Mucosa of descending colon (tissue), 3 donors: ENCODE results near the gene SDHA. TPM values are rescaled to one million over a fixed set of nuclear protein-coding genes. Genes with fewer than 3 reads are reported as not detected.
"Not testable (repeated sequence)": the region's sequence is repeated elsewhere in the genome, so short reads cannot be mapped to it uniquely, and the experiment has no call there.

Source experiments
- ATAC-seq: fragments of 200-7000 bp; cut with Tn5 transposase; one replicate; pipeline ENCODE4 v1.9.1; 2020; ENCODE audit warnings: mild to moderate bottlenecking, moderate library complexity
- DNase-seq, 3 donors: peaks; one replicate each; pipeline ENCODE4 v3.0.0-alpha.2; 2020
- H3K36me3 ChIP-seq: fragments of 200-600 bp; one replicate; pipeline ENCODE4 v1.8.0; 2021; ENCODE audit warnings: low read depth, mild to moderate bottlenecking
- H3K4me1 ChIP-seq: fragments of 200-600 bp; one replicate; pipeline ENCODE4 v1.8.0; 2021; ENCODE audit warnings: low read depth, mild to moderate bottlenecking
- H3K4me3 ChIP-seq: fragments of 200-600 bp; one replicate; pipeline ENCODE4 v1.8.0; 2021; ENCODE audit warnings: mild to moderate bottlenecking
- H3K9me3 ChIP-seq: fragments of 200-600 bp; one replicate; pipeline ENCODE4 v1.8.0; 2021; ENCODE audit warnings: mild to moderate bottlenecking
- CTCF ChIP-seq: fragments of 200-600 bp; IDR thresholded peaks from one replicate; pipeline ENCODE4 v1.8.0; 2022; ENCODE audit warnings: antibody characterized with exemption, mild to moderate bottlenecking
- intact Hi-C, 2 donors: fragments of 100-400 bp; cut with DNase I in 1 of 2; cut with micrococcal nuclease in 1 of 2; formaldehyde crosslinking; loops; one replicate each; pipeline versions ENCODE4 v1.11.0 to v1.11.1; 2022; cut with DNase I, micrococcal nuclease
- total RNA-seq, 3 donors: library from RNA; stranded (reverse); fragmentation: NEBNext Ultra II Directional in 2 of 3; extraction: Animal tissue kit (Norgen Biotek cat#: 25700) in 2 of 3; gene quantifications; one replicate each; pipeline versions ENCODE4 v1.2.1 to v1.2.4, GENCODE V29; 2021 to 2023
- donor health status: DM: no; HTN: no; CAD: no; lungs with moderate emphysema.
- donor health status: DM: no; HTN: no; CAD: no.
- donor health status: DM: no; HTN: yes; CAD: no.

The SDHA gene
- total RNA-seq, 3 donors from 2014 or later = 223 to 322 (median 249) TPM

- Histone ChIP-seq H3K4me3 (no peak overlapping the region), H3K9me3 (no peaks in the 10 kb centered on the region), H3K36me3 (no peaks in the 10 kb centered on the region), H3K4me1 (no peaks in the 10 kb centered on the region)
- no peak for TF ChIP-seq CTCF
- intact Hi-C loops = no loop called here
- ATAC-seq (no peak), DNase-seq (no peak)
Observed at GRCh38 chr5:228886-229285, 10.8 kb downstream of the SDHA start.

GRCh38 chr5:230711-231110 lies 12.6 kb downstream of the SDHA start:
- Histone ChIP-seq H3K4me3 (no peak overlapping the region), H3K9me3 (no peaks in the 10 kb centered on the region), H3K36me3 (peaks cover 8% of the 10 kb centered on the region), H3K4me1 (no peaks in the 10 kb centered on the region)
- DNase-seq (no peak), ATAC-seq (no peak)
- no peak for TF ChIP-seq CTCF
- intact Hi-C loops = no loop called here

GRCh38 chr5:231661-232060 lies 13.5 kb downstream of the SDHA start:
- TF ChIP-seq CTCF = no peak
- Histone ChIP-seq H3K4me1 (no peaks in the 10 kb centered on the region), H3K4me3 (no peak overlapping the region), H3K9me3 (no peaks in the 10 kb centered on the region), H3K36me3 (peaks cover 8% of the 10 kb centered on the region)
- no peak for ATAC-seq
- DNase-seq = no peak
- intact Hi-C loops = no loop called here

- H3K4me1 ChIP-seq, H3K4me3 ChIP-seq, DNase-seq, intact Hi-C loops, ATAC-seq, H3K9me3 ChIP-seq, H3K36me3 ChIP-seq: not testable (repeated sequence)
Observed at GRCh38 chr5:233426-233825, 15.3 kb downstream of the SDHA start.

GRCh38 chr5:234450-234849 lies 16.3 kb downstream of the SDHA start:
- DNase-seq (no peak), ATAC-seq (no peak)
- intact Hi-C loops = no loop called here
- peaks cover 8% of the 10 kb centered on the region for H3K36me3 ChIP-seq
- TF ChIP-seq CTCF = no peak
- no peaks in the 10 kb centered on the region for H3K4me1 ChIP-seq
- no peaks in the 10 kb centered on the region for H3K9me3 ChIP-seq
- no peak overlapping the region for H3K4me3 ChIP-seq

GRCh38 chr5:235527-235926 lies 17.4 kb downstream of the SDHA start:
- H3K4me3 ChIP-seq, H3K4me1 ChIP-seq, DNase-seq, H3K9me3 ChIP-seq, ATAC-seq, H3K36me3 ChIP-seq, intact Hi-C loops: not testable (repeated sequence)

GRCh38 chr5:237931-238330 lies 19.8 kb downstream of the SDHA start:
- H3K4me1 ChIP-seq, ATAC-seq, DNase-seq, H3K9me3 ChIP-seq, intact Hi-C loops, H3K4me3 ChIP-seq: not testable (repeated sequence)
- H3K36me3 ChIP-seq = peaks cover 10% of the 10 kb centered on the region

GRCh38 chr5:240550-240949 lies 22.4 kb downstream of the SDHA start:
- intact Hi-C loops, DNase-seq, H3K36me3 ChIP-seq, ATAC-seq, H3K9me3 ChIP-seq, H3K4me3 ChIP-seq, H3K4me1 ChIP-seq: not testable (repeated sequence)

- H3K4me3 ChIP-seq, H3K4me1 ChIP-seq, H3K9me3 ChIP-seq, intact Hi-C loops, DNase-seq, ATAC-seq, H3K36me3 ChIP-seq: not testable (repeated sequence)
Observed at GRCh38 chr5:241045-241669, 23.0 kb downstream of the SDHA start.

GRCh38 chr5:243683-244367 lies 25.7 kb downstream of the SDHA start:
- H3K4me1 ChIP-seq, ATAC-seq, H3K4me3 ChIP-seq, H3K36me3 ChIP-seq, H3K9me3 ChIP-seq, intact Hi-C loops, DNase-seq: not testable (repeated sequence)
